Activated CD4-positive, alpha-beta memory T cell treated with anti-CD3 and anti-CD28 coated beads for 36 hours (primary cell): ENCODE results near the gene BMS1. TPM values are rescaled to one million over a fixed set of nuclear protein-coding genes. Genes with fewer than 3 reads are reported as not detected.
A peak's percentile ranks its signal among the peaks of the same experiment; 100 is the strongest.
"Not testable (repeated sequence)": the region's sequence is repeated elsewhere in the genome, so short reads cannot be mapped to it uniquely, and the experiment has no call there.

ENCODE experiments used
- CTCF ChIA-PET: fragments of 350-600 bp; sonication (Branson Sonifier 250); formaldehyde crosslinking; loops from one replicate; lab custom pipeline; 2021; ENCODE audit warnings: antibody characterized with exemption, inconsistent platforms; lab: Charles Lee
- POLR2A ChIA-PET: fragments of 350-600 bp; sonication (Branson Sonifier 250); formaldehyde crosslinking; loops from one replicate; lab custom pipeline; 2021; ENCODE audit warnings: antibody characterized with exemption; lab: Charles Lee
- DNase-seq: peaks from one replicate; pipeline ENCODE4 v3.0.0-alpha.2; 2020
- H3K27ac Mint-ChIP-seq: one replicate; pipeline ENCODE4 v1.8.0; 2021; ENCODE audit warnings: mixed read lengths
- H3K27me3 Mint-ChIP-seq: one replicate; pipeline ENCODE4 v1.8.0; 2021; ENCODE audit warnings: mixed read lengths
- H3K36me3 Mint-ChIP-seq: one replicate; pipeline ENCODE4 v1.8.0; 2021; ENCODE audit warnings: mixed read lengths
- H3K4me1 Mint-ChIP-seq: one replicate; pipeline ENCODE4 v1.8.0; 2021; ENCODE audit warnings: low read depth, mixed read lengths
- H3K4me3 Mint-ChIP-seq: one replicate; pipeline ENCODE4 v1.8.0; 2021; ENCODE audit warnings: mild to moderate bottlenecking, mixed read lengths
- H3K9me3 Mint-ChIP-seq: one replicate; pipeline ENCODE4 v1.8.0; 2021; ENCODE audit warnings: mixed read lengths
- intact Hi-C: fragments of 100-400 bp; cut with micrococcal nuclease; formaldehyde crosslinking; loops from one replicate; pipeline ENCODE4 v1.15.1; 2023
- total RNA-seq, 2 experiments: library from RNA; stranded (reverse); gene quantifications; one replicate each; pipeline ENCODE4 v1.2.3, GENCODE V29; 2021

Gene BMS1
- total RNA-seq, 2 experiments from 2014 or later, result 25.5 to 25.9 TPM

GRCh38 chr10:42830237-42830636, 47.6 kb downstream of the BMS1 start:
- intact Hi-C loops, result no loop called here
- Mint-ChIP-seq H3K9me3 (no peaks in the 10 kb centered on the region), H3K36me3 (peaks cover 43% of the 10 kb centered on the region), H3K27ac (no peak overlapping the region), H3K4me1 (no peaks in the 10 kb centered on the region), H3K27me3 (no peaks in the 10 kb centered on the region), H3K4me3 (no peak overlapping the region)
- CTCF ChIA-PET, result interaction anchor here (0.6 kb wide), 1 partner anchor 229 kb away, joined by 3 read pairs; no protein-coding TSS in a partner anchor
- POLR2A ChIA-PET, result no interaction called here
- DNase-seq, result no peak

GRCh38 chr10:42836096-42836495, 53.5 kb downstream of the BMS1 start:
- ChIA-PET POLR2A (no interaction called here), CTCF (no interaction called here)
- H3K27ac Mint-ChIP-seq, result no peak overlapping the region
- intact Hi-C loops, result no loop called here
- H3K4me1 Mint-ChIP-seq, result peaks cover 2% of the 10 kb centered on the region
- no peak overlapping the region for H3K4me3 Mint-ChIP-seq
- no peaks in the 10 kb centered on the region for H3K9me3 Mint-ChIP-seq
- peaks cover 17% of the 10 kb centered on the region for H3K27me3 Mint-ChIP-seq
- peaks cover 11% of the 10 kb centered on the region for H3K36me3 Mint-ChIP-seq
- no peak for DNase-seq

- H3K4me3 Mint-ChIP-seq, result no peak overlapping the region
- H3K4me1 Mint-ChIP-seq, result peaks cover 2% of the 10 kb centered on the region
- H3K27me3 Mint-ChIP-seq, result peaks cover 17% of the 10 kb centered on the region
- ChIA-PET POLR2A (no interaction called here), CTCF (no interaction called here)
- no peaks in the 10 kb centered on the region for H3K9me3 Mint-ChIP-seq
- H3K27ac Mint-ChIP-seq, result no peak overlapping the region
- peaks cover 3% of the 10 kb centered on the region for H3K36me3 Mint-ChIP-seq
- no peak for DNase-seq
- intact Hi-C loops, result no loop called here
These were observed 54.3 kb downstream of the BMS1 start for GRCh38 chr10:42836771-42837468.

GRCh38 chr10:42844810-42845209, 62.2 kb downstream of the BMS1 start:
- H3K27ac Mint-ChIP-seq, H3K36me3 Mint-ChIP-seq, DNase-seq, H3K4me3 Mint-ChIP-seq, CTCF ChIA-PET, H3K9me3 Mint-ChIP-seq, POLR2A ChIA-PET, intact Hi-C loops, H3K4me1 Mint-ChIP-seq: not testable (repeated sequence)
- peaks cover 13% of the 10 kb centered on the region for H3K27me3 Mint-ChIP-seq

- CTCF ChIA-PET, H3K4me1 Mint-ChIP-seq, H3K9me3 Mint-ChIP-seq, H3K27ac Mint-ChIP-seq, DNase-seq, intact Hi-C loops, POLR2A ChIA-PET, H3K36me3 Mint-ChIP-seq, H3K4me3 Mint-ChIP-seq: not testable (repeated sequence)
- peaks cover 14% of the 10 kb centered on the region for H3K27me3 Mint-ChIP-seq
These were observed 64.7 kb downstream of the BMS1 start for GRCh38 chr10:42847261-42847660.

- Mint-ChIP-seq H3K4me1 (no peaks in the 10 kb centered on the region), H3K27me3 (peaks cover 16% of the 10 kb centered on the region), H3K9me3 (peaks cover 3% of the 10 kb centered on the region), H3K27ac (no peak overlapping the region), H3K4me3 (no peak overlapping the region), H3K36me3 (no peaks in the 10 kb centered on the region)
- DNase-seq, result no peak
- intact Hi-C loops, result no loop called here
- POLR2A ChIA-PET, result no interaction called here
- CTCF ChIA-PET, result no interaction called here
These were observed 68.3 kb downstream of the BMS1 start for GRCh38 chr10:42850931-42851330.

- Mint-ChIP-seq H3K27me3 (peaks cover 28% of the 10 kb centered on the region), H3K4me3 (no peak overlapping the region), H3K36me3 (no peaks in the 10 kb centered on the region), H3K27ac (no peak overlapping the region), H3K9me3 (no peaks in the 10 kb centered on the region), H3K4me1 (no peaks in the 10 kb centered on the region)
- ChIA-PET CTCF (no interaction called here), POLR2A (no interaction called here)
- no peak for DNase-seq
- intact Hi-C loops, result no loop called here
These were observed 76.7 kb downstream of the BMS1 start for GRCh38 chr10:42859256-42859655.

- H3K4me1 Mint-ChIP-seq, DNase-seq, H3K36me3 Mint-ChIP-seq, H3K4me3 Mint-ChIP-seq, POLR2A ChIA-PET, H3K27ac Mint-ChIP-seq, H3K9me3 Mint-ChIP-seq, CTCF ChIA-PET: not testable (repeated sequence)
- intact Hi-C loops, result loop anchor here (10.0 kb wide), 3 partner anchors 105 to 505 kb away; partner anchors contain the start of gene RET
- peaks cover 32% of the 10 kb centered on the region for H3K27me3 Mint-ChIP-seq
These were observed 77.4 kb downstream of the BMS1 start for GRCh38 chr10:42860016-42860415.

GRCh38 chr10:42862801-42863200, 80.2 kb downstream of the BMS1 start:
- H3K4me3 Mint-ChIP-seq, CTCF ChIA-PET, H3K27ac Mint-ChIP-seq, DNase-seq, H3K4me1 Mint-ChIP-seq, H3K9me3 Mint-ChIP-seq, H3K36me3 Mint-ChIP-seq, POLR2A ChIA-PET: not testable (repeated sequence)
- H3K27me3 Mint-ChIP-seq, result peaks cover 38% of the 10 kb centered on the region
- intact Hi-C loops, result loop anchor here (10.0 kb wide), 3 partner anchors 108 to 502 kb away; partner anchors contain the start of gene RET

- Mint-ChIP-seq H3K27ac (no peak overlapping the region), H3K4me1 (peaks cover 2% of the 10 kb centered on the region), H3K36me3 (no peaks in the 10 kb centered on the region), H3K4me3 (no peak overlapping the region), H3K9me3 (no peaks in the 10 kb centered on the region), H3K27me3 (peaks cover 30% of the 10 kb centered on the region)
- intact Hi-C loops, result loop anchor here (10.0 kb wide), 3 partner anchors 110 to 500 kb away; partner anchors contain the start of gene RET
- ChIA-PET CTCF (no interaction called here), POLR2A (no interaction called here)
- DNase-seq, result no peak
These were observed 82.0 kb downstream of the BMS1 start for GRCh38 chr10:42864575-42864974.

GRCh38 chr10:42865716-42866114, 83.1 kb downstream of the BMS1 start:
- Mint-ChIP-seq H3K9me3 (no peaks in the 10 kb centered on the region), H3K36me3 (no peaks in the 10 kb centered on the region), H3K4me1 (peaks cover 2% of the 10 kb centered on the region), H3K27ac (no peak overlapping the region), H3K4me3 (no peak overlapping the region), H3K27me3 (peaks cover 27% of the 10 kb centered on the region)
- no peak for DNase-seq
- ChIA-PET CTCF (interaction anchor here (0.7 to 1.4 kb wide), 4 partner anchors 9 to 240 kb away, joined by 3 to 9 read pairs (median 3); no protein-coding TSS in a partner anchor), POLR2A (no interaction called here)
- intact Hi-C loops, result loop anchor here (1.0 to 10.0 kb wide), 5 partner anchors 111 to 597 kb away; partner anchors contain the start of gene RET

GRCh38 chr10:42866115-42866995, 83.8 kb downstream of the BMS1 start:
- no peak overlapping the region for H3K4me3 Mint-ChIP-seq
- peaks cover 26% of the 10 kb centered on the region for H3K27me3 Mint-ChIP-seq
- POLR2A ChIA-PET, result no interaction called here
- intact Hi-C loops, result loop anchor here (1.0 to 10.0 kb wide), 5 partner anchors 112 to 596 kb away; partner anchors contain the start of gene RET
- peak; percentile 68 for DNase-seq
- H3K36me3 Mint-ChIP-seq, result no peaks in the 10 kb centered on the region
- H3K27ac Mint-ChIP-seq, result no peak overlapping the region
- H3K4me1 Mint-ChIP-seq, result peaks cover 2% of the 10 kb centered on the region
- CTCF ChIA-PET, result interaction anchor here (1.1 to 1.4 kb wide), 2 partner anchors 10 to 238 kb away, joined by 3 to 9 read pairs; no protein-coding TSS in a partner anchor
- no peaks in the 10 kb centered on the region for H3K9me3 Mint-ChIP-seq
